ENCODE data around the gene ERC2. TPM values are rescaled to one million over a fixed set of nuclear protein-coding genes. Genes with fewer than 3 reads are reported as not detected.

The ERC2 gene
- polyA plus RNA-seq, 2 of the 4 experiments (the other 2 are of a cell fraction): 0.16 TPM; not detected in 1

DNA sequence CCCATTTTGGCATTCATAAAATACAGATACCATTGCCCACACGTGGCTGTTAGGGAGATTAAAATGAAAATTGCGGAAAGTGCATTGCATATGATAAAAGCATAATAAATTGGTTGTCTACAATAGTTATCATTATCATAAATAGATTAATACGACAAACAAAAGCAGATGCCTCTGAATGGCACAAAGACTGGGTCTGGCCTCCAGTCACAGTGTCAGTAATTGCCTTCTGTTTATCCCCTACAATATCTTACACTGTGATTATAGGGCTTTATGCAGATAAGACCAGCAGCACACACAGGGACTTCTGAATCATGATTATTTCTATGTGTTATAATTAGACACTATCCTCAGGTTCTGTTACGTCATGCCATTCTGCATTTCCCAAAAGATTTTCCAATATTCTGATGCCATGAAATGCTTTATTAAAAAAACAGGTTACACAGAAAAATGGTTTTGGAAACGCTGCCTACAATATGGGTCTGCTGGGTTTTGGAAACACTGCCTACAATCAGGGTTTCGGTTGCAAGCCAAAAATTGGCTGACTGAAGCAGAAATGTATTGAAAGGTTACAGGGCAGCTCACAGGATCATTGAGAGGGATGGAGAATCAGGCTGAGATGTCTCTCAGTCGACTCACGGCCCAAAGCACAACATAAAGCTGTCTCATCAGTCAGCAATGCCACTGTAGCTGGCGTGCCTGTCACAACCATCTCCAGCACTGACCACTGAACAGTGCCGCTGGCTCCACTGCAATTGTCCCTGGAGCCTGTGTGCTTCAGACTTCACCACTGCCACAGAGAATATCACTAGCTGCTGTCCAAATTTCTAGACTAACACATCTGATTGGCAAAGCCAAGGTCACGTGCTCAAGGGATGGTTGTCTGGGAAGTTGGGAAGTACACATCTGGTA, 248.1 kb downstream of the ERC2 start:
- H3K27ac ChIP-seq: no peak overlapping the region
- no peak for FAIRE-seq
- ATAC-seq: no peak
- no peak for TF ChIP-seq CBX8 (IDR thresholded peaks at IDR 0.05)
- TF ChIP-seq TFCP2L1 (CRISPR knock-in tag; IDR thresholded peaks at IDR 0.05): no peak
- TF ChIP-seq, protein P1, sequence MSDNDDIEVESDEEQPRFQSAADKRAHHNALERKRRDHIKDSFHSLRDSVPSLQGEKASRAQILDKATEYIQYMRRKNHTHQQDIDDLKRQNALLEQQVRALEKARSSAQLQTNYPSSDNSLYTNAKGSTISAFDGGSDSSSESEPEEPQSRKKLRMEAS (IDR thresholded peaks at IDR 0.05): no peak
- TF ChIP-seq HDAC2 (IDR thresholded peaks at IDR 0.05): no peak
- no peak for TF ChIP-seq HEYL (CRISPR knock-in tag; IDR thresholded peaks at IDR 0.05)
- TF ChIP-seq HOXB5 (CRISPR knock-in tag; IDR thresholded peaks at IDR 0.05): no peak
- no peak for TF ChIP-seq POLR2A (IDR thresholded peaks at IDR 0.05; ENCODE audit: low read length)
- no peak for TF ChIP-seq NPAS2 (CRISPR knock-in tag; IDR thresholded peaks at IDR 0.05; ENCODE audit: borderline replicate concordance)
- TF ChIP-seq ZC3H11A (IDR thresholded peaks at IDR 0.05): no peak
- no peaks in the 10 kb centered on the region for H3K9me3 ChIP-seq
- H3K4me3 ChIP-seq: no peak overlapping the region
- 42% methylated on average over 11 of the region's 11 CpGs for WGBS (ENCODE audit: missing lambda C conversion rate)
- H3K4me1 ChIP-seq: no peaks in the 10 kb centered on the region
- DNase-seq (ENCODE audit: low read depth in 1 of 2, low spot score in 1 of 2): no peak
- ChIA-PET CTCF (no interaction called here), POLR2A (no interaction called here)
- no peak overlapping the region for H3K4me2 ChIP-seq

DNA sequence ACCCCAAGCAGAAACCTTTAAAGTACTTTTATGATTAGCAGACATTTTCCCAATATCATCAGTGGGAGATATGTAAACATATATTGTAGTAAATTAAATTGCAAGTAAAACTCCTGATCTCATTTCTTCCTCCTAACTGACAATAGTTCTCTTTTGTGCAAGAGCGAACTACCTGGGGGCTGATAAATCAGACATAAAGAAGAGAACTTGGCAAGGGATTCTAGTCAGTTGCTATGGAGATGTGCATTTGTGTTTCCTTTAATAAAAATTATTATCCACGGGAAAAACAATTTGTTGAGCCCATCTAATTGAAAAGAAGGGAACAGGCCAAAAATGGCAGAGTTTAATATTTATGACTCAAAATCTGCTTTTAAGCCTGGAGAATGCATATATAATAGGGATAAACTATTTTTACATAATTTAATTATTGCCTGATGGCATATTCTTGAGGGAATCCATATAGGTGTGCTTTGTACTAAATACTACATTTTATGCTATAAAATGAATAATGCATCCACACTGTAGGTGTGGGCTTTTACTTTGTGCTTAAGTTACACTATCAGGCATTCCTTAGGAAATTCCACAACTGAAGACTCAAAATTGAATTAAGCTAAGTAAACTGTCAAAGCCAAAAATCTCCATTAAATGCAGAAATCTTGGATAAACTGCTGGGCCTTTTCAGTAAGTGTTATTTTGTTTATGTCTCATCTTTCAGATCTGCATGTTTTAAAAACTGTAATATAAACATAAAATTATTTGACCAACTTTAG, 258.1 kb downstream of the ERC2 start:
- ChIA-PET POLR2A (no interaction called here), CTCF (no interaction called here)
- DNase-seq (ENCODE audit: low read depth in 1 of 2, low spot score in 1 of 2) (no peak), ATAC-seq (no peak), FAIRE-seq (no peak)
- TF ChIP-seq, protein P2, sequence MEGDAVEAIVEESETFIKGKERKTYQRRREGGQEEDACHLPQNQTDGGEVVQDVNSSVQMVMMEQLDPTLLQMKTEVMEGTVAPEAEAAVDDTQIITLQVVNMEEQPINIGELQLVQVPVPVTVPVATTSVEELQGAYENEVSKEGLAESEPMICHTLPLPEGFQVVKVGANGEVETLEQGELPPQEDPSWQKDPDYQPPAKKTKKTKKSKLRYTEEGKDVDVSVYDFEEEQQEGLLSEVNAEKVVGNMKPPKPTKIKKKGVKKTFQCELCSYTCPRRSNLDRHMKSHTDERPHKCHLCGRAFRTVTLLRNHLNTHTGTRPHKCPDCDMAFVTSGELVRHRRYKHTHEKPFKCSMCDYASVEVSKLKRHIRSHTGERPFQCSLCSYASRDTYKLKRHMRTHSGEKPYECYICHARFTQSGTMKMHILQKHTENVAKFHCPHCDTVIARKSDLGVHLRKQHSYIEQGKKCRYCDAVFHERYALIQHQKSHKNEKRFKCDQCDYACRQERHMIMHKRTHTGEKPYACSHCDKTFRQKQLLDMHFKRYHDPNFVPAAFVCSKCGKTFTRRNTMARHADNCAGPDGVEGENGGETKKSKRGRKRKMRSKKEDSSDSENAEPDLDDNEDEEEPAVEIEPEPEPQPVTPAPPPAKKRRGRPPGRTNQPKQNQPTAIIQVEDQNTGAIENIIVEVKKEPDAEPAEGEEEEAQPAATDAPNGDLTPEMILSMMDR (IDR thresholded peaks at IDR 0.05): no peak
- no peak for TF ChIP-seq CHD2 (IDR thresholded peaks at IDR 0.05; ENCODE audit: low read length, partially characterized antibody)
- no peak for TF ChIP-seq MAZ (IDR thresholded peaks at IDR 0.05; ENCODE audit: borderline replicate concordance, low read depth, low read length)
- TF ChIP-seq CEBPB (IDR thresholded peaks at IDR 0.05): no peak
- TF ChIP-seq, protein P3, sequence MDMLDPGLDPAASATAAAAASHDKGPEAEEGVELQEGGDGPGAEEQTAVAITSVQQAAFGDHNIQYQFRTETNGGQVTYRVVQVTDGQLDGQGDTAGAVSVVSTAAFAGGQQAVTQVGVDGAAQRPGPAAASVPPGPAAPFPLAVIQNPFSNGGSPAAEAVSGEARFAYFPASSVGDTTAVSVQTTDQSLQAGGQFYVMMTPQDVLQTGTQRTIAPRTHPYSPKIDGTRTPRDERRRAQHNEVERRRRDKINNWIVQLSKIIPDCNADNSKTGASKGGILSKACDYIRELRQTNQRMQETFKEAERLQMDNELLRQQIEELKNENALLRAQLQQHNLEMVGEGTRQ (IDR thresholded peaks at IDR 0.05): no peak
- no peak for TF ChIP-seq ZSCAN20 (CRISPR knock-in tag; IDR thresholded peaks at IDR 0.05)
- TF ChIP-seq CBX8 (IDR thresholded peaks at IDR 0.05): no peak
- TF ChIP-seq EP300 (IDR thresholded peaks at IDR 0.05): no peak
- TF ChIP-seq EHMT2 (IDR thresholded peaks at IDR 0.05; ENCODE audit: low read depth): no peak
- TF ChIP-seq NR3C1 (IDR thresholded peaks at IDR 0.05): no peak
- 26% methylated on average over 2 of the region's 2 CpGs for WGBS (ENCODE audit: missing lambda C conversion rate)
- Histone ChIP-seq H3K9me3 (no peaks in the 10 kb centered on the region), H3K4me1 (no peaks in the 10 kb centered on the region), H3K27ac (no peak overlapping the region), H3K4me3 (no peak overlapping the region), H3K4me2 (no peak overlapping the region)

- ChIA-PET POLR2A (no interaction called here), CTCF (no interaction called here)
- ATAC-seq (no peak), FAIRE-seq (no peak), DNase-seq (ENCODE audit: low read depth in 1 of 2, low spot score in 1 of 2) (no peak)
- Histone ChIP-seq H3K4me1 (no peaks in the 10 kb centered on the region), H3K4me3 (no peak overlapping the region), H3K9me3 (no peaks in the 10 kb centered on the region), H3K27ac (no peak overlapping the region), H3K4me2 (no peak overlapping the region)
- TF ChIP-seq NR3C1 (IDR thresholded peaks at IDR 0.05): no peak
- no peak for TF ChIP-seq NPAS2 (CRISPR knock-in tag; IDR thresholded peaks at IDR 0.05; ENCODE audit: borderline replicate concordance)
- no peak for TF ChIP-seq ZNF302 (CRISPR knock-in tag; IDR thresholded peaks at IDR 0.05)
- TF ChIP-seq, protein P1 (IDR thresholded peaks at IDR 0.05): no peak
- TF ChIP-seq ESRRA (IDR thresholded peaks at IDR 0.05; ENCODE audit: borderline replicate concordance, low read length): no peak
- TF ChIP-seq CHD2 (IDR thresholded peaks at IDR 0.05; ENCODE audit: low read length, partially characterized antibody): no peak
- no peak for TF ChIP-seq KDM1A (IDR thresholded peaks at IDR 0.05; ENCODE audit: low read depth)
- TF ChIP-seq GATA3 (IDR thresholded peaks at IDR 0.05; ENCODE audit: borderline replicate concordance): no peak
- TF ChIP-seq, protein P2 (IDR thresholded peaks at IDR 0.05): no peak
- TF ChIP-seq JUN (IDR thresholded peaks at IDR 0.05): no peak
- TF ChIP-seq, protein P4, sequence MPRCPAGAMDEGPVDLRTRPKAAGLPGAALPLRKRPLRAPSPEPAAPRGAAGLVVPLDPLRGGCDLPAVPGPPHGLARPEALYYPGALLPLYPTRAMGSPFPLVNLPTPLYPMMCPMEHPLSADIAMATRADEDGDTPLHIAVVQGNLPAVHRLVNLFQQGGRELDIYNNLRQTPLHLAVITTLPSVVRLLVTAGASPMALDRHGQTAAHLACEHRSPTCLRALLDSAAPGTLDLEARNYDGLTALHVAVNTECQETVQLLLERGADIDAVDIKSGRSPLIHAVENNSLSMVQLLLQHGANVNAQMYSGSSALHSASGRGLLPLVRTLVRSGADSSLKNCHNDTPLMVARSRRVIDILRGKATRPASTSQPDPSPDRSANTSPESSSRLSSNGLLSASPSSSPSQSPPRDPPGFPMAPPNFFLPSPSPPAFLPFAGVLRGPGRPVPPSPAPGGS (IDR thresholded peaks at IDR 0.05): no peak
- TF ChIP-seq, protein P5, sequence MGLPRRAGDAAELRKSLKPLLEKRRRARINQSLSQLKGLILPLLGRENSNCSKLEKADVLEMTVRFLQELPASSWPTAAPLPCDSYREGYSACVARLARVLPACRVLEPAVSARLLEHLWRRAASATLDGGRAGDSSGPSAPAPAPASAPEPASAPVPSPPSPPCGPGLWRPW (IDR thresholded peaks at IDR 0.05): no peak
- no peak for TF ChIP-seq HDAC2 (IDR thresholded peaks at IDR 0.05)
- no peak for TF ChIP-seq RFX5 (IDR thresholded peaks at IDR 0.05)
- 39% methylated on average over 4 of the region's 4 CpGs for WGBS (ENCODE audit: missing lambda C conversion rate)
Measured at GRCh38 chr3:56207922-56208321, 260.3 kb downstream of the ERC2 start.
